ENCODE measurements around the gene OSBPL9.
"Not testable (repeated sequence)": the region's sequence is repeated elsewhere in the genome, so short reads cannot be mapped to it uniquely, and the experiment has no call there.

Gene OSBPL9

DNA sequence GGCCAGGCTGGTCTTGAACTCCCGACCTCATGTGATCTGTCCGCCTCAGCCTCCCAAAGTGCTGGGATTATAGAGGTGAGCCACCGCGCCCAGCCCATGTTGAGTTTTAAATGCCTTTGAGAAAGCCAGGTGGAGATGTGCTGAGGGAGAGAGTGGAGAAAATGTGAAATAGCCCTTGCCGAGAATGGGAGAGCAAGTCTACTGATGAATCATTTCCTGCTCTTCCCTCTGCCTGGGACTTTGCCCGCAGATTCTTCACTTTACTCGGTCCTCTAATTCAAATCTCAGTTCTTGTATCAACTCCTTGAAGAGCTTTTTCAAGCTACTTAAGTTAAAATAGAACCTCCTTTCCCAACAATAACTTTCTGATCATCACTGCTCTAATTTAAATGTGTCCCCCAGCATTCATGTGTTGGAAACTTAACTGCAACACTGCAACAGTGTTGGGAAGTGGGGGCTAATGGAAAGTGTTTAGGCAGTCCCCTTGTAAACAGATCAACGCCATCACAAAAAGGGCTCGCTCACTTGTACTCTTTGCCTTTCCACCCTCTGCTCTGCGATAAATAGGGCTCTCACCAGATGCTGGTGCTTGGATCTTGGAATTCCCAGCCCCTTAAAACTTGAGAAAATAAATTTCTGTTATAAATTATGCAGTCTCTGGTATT is 27.8 kb downstream of the OSBPL9 start:
- no peaks in the 10 kb centered on the region for H3K36me3 ChIP-seq (ENCODE audit: control insufficient read depth in 2 of 2, insufficient read depth in 1 of 2, low read length in 2 of 2)
- no peak overlapping the region for H3K27ac ChIP-seq (ENCODE audit: extremely low read depth, low read depth, low read length)
- no peaks in the 10 kb centered on the region for H3K9me3 ChIP-seq (ENCODE audit: control insufficient read depth, insufficient read depth, low read depth, low read length)
- CTCF ChIA-PET, result interaction anchor here (0.7 to 1.2 kb wide), 3 partner anchors 25 to 125 kb away, joined by 3 read pairs; no protein-coding TSS in a partner anchor
- TF ChIP-seq ZNF24 (tag by site-specific recombination; IDR thresholded peaks at IDR 0.05) (no peak), ZNF664 (tag by site-specific recombination; IDR thresholded peaks at IDR 0.05) (no peak), ZNF214 (tag by site-specific recombination; IDR thresholded peaks at IDR 0.05; ENCODE audit: borderline replicate concordance) (no peak), ZNF16 (tag by site-specific recombination; IDR thresholded peaks at IDR 0.05; ENCODE audit: low read depth) (no peak), ZNF660 (tag by site-specific recombination; IDR thresholded peaks at IDR 0.05) (no peak), ZNF626 (tag by site-specific recombination; IDR thresholded peaks at IDR 0.05) (no peak), ZNF529 (tag by site-specific recombination; IDR thresholded peaks at IDR 0.05; ENCODE audit: insufficient replicate concordance) (no peak), ZNF426 (tag by site-specific recombination; IDR thresholded peaks at IDR 0.05) (no peak), ZFHX2 (tag by site-specific recombination; conservative IDR thresholded peaks at IDR 0.05) (no peak), EGR2 (tag by site-specific recombination; IDR thresholded peaks at IDR 0.05; ENCODE audit: low read depth) (no peak), ZNF404 (tag by site-specific recombination; IDR thresholded peaks at IDR 0.05) (no peak), TCF7L2 (IDR thresholded peaks at IDR 0.05; ENCODE audit: borderline replicate concordance, low read depth, low read length) (no peak)
- TF ChIP-seq, protein P1, sequence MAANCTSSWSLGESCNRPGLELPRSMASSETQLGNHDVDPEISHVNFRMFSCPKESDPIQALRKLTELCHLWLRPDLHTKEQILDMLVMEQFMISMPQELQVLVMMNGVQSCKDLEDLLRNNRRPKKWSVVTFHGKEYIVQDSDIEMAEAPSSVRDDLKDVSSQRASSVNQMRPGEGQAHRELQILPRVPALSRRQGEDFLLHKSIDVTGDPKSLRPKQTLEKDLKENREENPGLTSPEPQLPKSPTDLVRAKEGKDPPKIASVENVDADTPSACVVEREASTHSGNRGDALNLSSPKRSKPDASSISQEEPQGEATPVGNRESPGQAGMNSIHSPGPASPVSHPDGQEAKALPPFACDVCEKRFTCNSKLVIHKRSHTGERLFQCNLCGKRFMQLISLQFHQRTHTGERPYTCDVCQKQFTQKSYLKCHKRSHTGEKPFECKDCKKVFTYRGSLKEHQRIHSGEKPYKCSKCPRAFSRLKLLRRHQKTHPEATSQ (tag by site-specific recombination; IDR thresholded peaks at IDR 0.05), result no peak
- H3K4me1 ChIP-seq (ENCODE audit: control insufficient read depth, insufficient read depth, low read length), result peaks cover 8% of the 10 kb centered on the region
- POLR2A ChIA-PET, result no interaction called here
- H3K4me3 ChIP-seq (ENCODE audit: low read depth, low read length), result no peak overlapping the region

DNA sequence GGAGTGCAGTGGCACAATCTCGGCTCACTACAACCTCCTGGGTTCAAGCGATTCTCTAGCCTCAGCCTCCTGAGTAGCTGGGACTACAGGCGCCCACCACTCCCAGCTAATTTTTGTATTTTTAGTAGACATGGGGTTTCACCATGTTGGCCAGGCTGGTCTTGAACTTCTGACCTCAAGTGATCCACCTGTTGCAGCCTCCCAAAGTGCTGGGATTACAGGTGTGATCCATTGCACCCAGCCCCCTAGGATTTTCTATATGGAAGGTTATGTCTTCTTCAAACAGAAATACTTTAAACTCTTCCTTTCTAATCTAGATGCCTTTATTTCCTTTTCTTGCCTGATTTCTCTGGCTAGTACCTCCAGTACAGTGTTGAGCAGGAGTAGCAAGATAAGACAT is 29.7 kb downstream of the OSBPL9 start:
- peak; percentile 93 for TF ChIP-seq SCRT2 (tag by site-specific recombination; IDR thresholded peaks at IDR 0.05)
- TF ChIP-seq SETDB1 (IDR thresholded peaks at IDR 0.05; ENCODE audit: insufficient read length, low read length), result peak; percentile 20
- peak; percentile 58 for TF ChIP-seq SCRT1 (tag by site-specific recombination; IDR thresholded peaks at IDR 0.05; ENCODE audit: borderline replicate concordance)
- H3K27ac ChIP-seq (ENCODE audit: extremely low read depth, low read depth, low read length); H3K36me3 ChIP-seq (ENCODE audit: control insufficient read depth in 2 of 2, insufficient read depth in 1 of 2, low read length in 2 of 2); POLR2A ChIA-PET; H3K9me3 ChIP-seq (ENCODE audit: control insufficient read depth, insufficient read depth, low read depth, low read length); H3K4me1 ChIP-seq (ENCODE audit: control insufficient read depth, insufficient read depth, low read length); H3K4me3 ChIP-seq (ENCODE audit: low read depth, low read length): not testable (repeated sequence)
- CTCF ChIA-PET, result interaction anchor here (0.6 to 1.0 kb wide), 2 partner anchors 14 to 155 kb away, joined by 3 to 4 read pairs; no protein-coding TSS in a partner anchor

DNA sequence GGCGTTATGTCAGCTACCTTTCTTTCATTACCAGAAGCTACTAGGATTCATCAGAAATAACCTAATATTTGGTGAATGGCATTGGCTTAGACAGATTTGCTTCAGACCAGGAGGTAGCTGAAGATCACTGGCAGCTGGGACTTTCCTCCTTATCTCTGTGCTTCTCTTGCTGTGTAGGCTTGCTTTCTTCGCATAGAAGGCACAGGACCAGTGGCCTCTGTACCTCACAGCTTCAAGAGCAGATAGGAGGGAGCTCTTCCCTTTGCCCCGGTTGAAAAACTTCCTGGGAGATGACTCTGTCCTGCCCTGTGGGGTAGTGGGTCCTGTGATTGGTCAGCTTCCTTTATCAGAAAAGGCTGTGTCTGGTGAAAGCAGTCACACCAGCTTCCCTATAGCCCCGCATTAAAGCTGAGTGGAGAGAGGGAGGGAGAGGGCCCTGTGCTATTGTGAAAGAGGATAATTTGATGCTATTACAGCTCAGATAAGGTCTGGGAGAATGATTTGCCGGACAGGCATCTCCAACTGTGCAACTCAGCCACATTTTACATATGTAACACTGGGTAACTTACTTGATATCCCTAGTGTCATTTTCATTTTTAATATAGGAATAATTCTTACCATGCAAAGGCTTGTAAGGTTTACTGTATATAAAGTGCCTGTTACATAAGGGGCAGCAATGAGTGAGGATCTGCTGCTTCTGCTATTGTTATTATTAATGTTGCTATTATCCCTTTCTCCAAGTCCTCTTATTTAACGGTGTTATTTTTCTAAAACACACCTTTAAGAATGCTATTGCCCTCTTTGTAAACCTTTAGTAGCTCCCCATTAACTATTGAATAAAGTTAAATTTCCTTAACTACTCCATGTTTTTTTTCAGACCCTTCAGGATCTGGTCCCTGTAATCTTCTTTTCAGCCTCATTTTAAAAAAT is 31.6 kb downstream of the OSBPL9 start:
- Histone ChIP-seq H3K9me3 (ENCODE audit: control insufficient read depth, insufficient read depth, low read depth, low read length) (no peaks in the 10 kb centered on the region), H3K4me3 (ENCODE audit: low read depth, low read length) (no peak overlapping the region), H3K36me3 (ENCODE audit: control insufficient read depth in 2 of 2, insufficient read depth in 1 of 2, low read length in 2 of 2) (no peaks in the 10 kb centered on the region), H3K4me1 (ENCODE audit: control insufficient read depth, insufficient read depth, low read length) (peaks cover 4% of the 10 kb centered on the region; the same call in 1 of the 2 replicates), H3K27ac (ENCODE audit: extremely low read depth, low read depth, low read length) (peak overlapping the region; percentile 20)
- ChIA-PET CTCF (interaction anchor here (0.9 to 1.5 kb wide), 5 partner anchors 10 to 121 kb away, joined by 3 to 7 read pairs (median 4); no protein-coding TSS in a partner anchor), POLR2A (interaction anchor here (0.6 to 1.2 kb wide), 9 partner anchors 11 to 401 kb away, joined by 3 to 7 read pairs (median 4); partner anchors contain the start of gene OSBPL9)
- TF ChIP-seq ZNF138 (tag by site-specific recombination; IDR thresholded peaks at IDR 0.05; ENCODE audit: borderline replicate concordance) (no peak), ZNF266 (tag by site-specific recombination; IDR thresholded peaks at IDR 0.05; ENCODE audit: low read depth) (no peak), TRIM28 (IDR thresholded peaks at IDR 0.05; ENCODE audit: borderline replicate concordance, low read length) (peak; percentile 95), ZNF341 (tag by site-specific recombination; IDR thresholded peaks at IDR 0.05; ENCODE audit: low read depth) (peak; percentile 71; the same call in 1 of the 2 replicates), ZNF600 (tag by site-specific recombination; IDR thresholded peaks at IDR 0.05) (0 out of 2 replicates have a peak, but pooled peaks have one; percentile 47)
- TF ChIP-seq, protein P2, sequence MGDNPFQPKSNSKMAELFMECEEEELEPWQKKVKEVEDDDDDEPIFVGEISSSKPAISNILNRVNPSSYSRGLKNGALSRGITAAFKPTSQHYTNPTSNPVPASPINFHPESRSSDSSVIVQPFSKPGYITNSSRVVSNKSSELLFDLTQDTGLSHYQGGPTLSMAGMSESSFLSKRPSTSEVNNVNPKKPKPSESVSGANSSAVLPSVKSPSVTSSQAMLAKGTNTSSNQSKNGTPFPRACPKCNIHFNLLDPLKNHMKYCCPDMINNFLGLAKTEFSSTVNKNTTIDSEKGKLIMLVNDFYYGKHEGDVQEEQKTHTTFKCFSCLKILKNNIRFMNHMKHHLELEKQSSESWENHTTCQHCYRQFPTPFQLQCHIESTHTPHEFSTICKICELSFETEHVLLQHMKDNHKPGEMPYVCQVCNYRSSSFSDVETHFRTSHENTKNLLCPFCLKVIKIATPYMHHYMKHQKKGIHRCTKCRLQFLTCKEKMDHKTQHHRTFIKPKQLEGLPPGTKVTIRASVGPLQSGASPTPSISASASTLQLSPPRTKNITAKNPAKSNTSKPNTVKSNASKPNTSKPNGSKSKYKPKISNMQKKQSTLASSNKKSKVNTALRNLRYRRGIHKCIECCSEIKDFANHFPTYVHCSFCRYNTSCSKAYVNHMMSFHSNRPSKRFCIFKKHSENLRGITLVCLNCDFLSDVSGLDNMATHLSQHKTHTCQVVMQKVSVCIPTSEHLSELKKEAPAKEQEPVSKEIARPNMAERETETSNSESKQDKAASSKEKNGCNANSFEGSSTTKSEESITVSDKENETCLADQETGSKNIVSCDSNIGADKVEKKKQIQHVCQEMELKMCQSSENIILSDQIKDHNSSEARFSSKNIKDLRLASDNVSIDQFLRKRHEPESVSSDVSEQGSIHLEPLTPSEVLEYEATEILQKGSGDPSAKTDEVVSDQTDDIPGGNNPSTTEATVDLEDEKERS (tag by site-specific recombination; IDR thresholded peaks at IDR 0.05), result no peak
- TF ChIP-seq, protein P3, sequence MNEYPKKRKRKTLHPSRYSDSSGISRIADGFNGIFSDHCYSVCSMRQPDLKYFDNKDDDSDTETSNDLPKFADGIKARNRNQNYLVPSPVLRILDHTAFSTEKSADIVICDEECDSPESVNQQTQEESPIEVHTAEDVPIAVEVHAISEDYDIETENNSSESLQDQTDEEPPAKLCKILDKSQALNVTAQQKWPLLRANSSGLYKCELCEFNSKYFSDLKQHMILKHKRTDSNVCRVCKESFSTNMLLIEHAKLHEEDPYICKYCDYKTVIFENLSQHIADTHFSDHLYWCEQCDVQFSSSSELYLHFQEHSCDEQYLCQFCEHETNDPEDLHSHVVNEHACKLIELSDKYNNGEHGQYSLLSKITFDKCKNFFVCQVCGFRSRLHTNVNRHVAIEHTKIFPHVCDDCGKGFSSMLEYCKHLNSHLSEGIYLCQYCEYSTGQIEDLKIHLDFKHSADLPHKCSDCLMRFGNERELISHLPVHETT (tag by site-specific recombination; IDR thresholded peaks at IDR 0.05), result no peak

All from HEK293 (cell line).